Amygdala (tissue), 56 donors: ENCODE results near the gene ABCC5.
"Not testable (repeated sequence)": the region's sequence is repeated elsewhere in the genome, so short reads cannot be mapped to it uniquely, and the experiment has no call there.

Experiments
- DNase-seq, 56 donors: peaks; one replicate each; lab custom pipeline; 2025; lab: John Stamatoyannopoulos, UW

Gene ABCC5

GRCh38 chr3:184016811-184017671 lies 643 bp downstream of the ABCC5 start:
- DNase-seq, result peak in 46 of 56 donors; percentile 8 to 75 (median 58)

DNA sequence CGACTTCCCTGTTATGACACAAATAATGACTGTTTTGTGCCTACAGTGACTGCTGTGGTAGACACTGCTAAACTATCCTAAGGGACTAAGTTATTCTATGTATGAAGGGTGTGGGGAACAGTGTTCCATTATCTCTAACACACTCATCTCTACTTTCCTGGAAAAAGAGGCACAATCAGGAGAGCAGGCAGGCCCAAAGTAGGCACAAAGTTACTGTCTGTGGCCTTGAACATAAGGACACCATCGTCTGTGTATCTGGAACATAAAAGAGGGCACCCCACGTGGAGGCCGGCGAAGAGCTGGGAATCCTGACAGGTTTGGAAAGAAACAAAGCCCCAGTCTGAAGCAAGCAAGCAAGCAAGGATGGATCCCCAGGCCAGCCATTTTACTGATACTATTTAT lies 1.5 kb downstream of the ABCC5 start:
- peak in 1 of 56 donors; percentile 13 for DNase-seq

DNA sequence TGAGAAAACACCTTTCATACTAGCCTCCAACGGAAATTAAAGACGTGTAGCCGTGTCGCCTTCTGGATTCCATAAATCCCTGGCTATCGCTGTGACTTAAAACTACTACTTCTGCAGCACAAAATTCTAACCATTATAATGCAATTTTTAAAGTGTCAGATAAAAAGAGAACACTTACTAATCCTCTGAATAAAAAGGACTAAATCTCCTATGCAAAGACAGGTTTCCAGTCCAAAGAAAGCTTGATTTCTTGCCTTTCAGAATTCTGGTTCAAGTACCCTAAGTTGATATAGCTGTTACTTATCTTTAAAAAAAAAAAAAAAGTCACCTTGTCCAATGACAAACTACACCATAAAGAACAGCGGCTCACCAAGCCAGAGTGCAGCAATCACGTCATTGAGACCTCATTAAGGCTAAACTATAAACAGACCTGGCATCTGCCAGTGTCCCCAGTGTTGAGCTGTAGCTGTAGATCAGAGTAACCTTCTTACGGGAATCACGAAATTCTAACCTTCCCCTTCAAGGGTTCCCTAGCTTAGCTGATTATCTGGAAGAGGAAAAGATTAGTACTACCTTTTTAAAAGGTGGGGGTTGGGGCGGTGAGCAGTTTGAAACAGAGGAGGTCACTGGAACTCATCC lies 2.2 kb downstream of the ABCC5 start:
- no peak for DNase-seq

DNA sequence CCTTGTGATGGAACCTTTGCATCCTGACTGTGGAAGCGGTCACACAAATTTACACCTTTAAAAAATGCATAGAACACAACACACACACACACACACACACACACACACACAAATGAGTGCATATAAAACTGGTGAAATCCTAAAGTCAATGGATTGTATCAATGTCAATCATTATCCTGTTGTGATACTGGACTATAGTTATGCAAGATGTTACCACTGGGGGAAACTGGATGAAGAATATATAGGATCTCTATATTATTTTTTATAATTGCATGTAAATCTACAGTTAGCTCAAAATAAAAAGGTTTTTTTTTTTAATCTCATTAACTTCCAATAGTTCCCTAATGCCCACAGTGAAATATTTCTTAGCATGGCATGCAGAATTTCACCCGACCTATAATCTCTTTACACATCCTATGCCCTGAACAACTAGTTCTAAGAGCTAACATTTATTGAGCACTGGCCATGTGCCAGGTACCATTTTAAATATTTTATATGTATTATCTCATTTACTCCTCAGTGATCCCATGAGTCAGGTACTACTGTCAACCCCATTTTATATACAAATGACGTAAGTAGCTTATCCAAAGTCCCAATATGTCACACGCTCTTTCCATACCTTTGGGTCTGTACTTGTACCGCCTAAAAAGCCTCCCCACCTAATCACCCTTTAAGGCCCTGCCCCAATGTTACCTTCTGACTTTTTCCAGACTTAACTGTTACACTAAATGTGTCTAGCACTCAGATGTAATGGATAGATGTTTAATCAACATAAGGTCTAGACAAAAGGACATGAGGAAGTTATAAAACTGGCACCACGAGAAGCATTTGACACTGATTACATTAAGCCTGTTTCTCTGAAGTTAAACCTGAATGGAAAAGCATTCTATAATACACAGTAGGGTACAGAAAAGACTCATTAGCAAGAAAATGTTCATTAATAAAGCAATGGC lies 5.5 kb downstream of the ABCC5 start:
- no peak for DNase-seq

GRCh38 chr3:184011230-184011876 lies 6.3 kb downstream of the ABCC5 start:
- no peak for DNase-seq

GRCh38 chr3:184008161-184008560 lies 9.5 kb downstream of the ABCC5 start:
- no peak for DNase-seq

DNA sequence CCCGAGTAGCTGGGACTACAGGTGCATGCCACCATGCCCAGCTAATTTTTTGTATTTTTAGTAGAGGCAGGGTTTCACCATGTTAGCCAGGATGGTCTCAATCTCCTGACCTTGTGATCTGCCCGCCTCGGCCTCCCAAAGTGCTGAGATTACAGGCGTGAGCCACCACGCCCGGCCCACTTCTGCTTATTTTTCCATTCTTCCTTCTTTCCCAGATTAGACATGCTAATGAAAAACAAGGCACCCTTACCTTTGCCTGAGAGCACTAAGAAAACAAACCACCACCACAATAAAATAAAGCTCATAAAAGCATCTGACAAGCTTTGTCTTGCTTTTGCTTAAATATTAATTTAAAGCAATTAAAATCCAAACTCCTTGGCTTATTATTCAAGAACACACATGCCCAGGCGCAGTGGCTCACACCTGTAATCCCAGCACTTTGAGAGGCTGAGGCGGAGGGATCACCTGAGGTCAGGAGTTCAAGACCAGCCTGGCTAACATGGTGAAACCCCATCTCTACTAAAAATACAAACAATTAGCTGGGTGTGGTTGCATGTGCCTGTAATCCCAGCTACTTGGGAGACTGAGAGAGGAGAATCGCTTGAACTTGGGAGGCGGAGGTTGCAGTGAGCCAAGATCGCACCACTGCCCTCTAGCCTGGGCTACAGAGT lies 10.4 kb downstream of the ABCC5 start:
- not testable (repeated sequence) for DNase-seq

GRCh38 chr3:184005941-184006507 lies 11.7 kb downstream of the ABCC5 start:
- peak in 28 of 56 donors; percentile 0 to 32 (median 8) for DNase-seq

GRCh38 chr3:184004476-184004875 lies 13.2 kb downstream of the ABCC5 start:
- DNase-seq, result no peak

- DNase-seq, result no peak
These were observed 14.3 kb downstream of the ABCC5 start for GRCh38 chr3:184003187-184003967.

- no peak for DNase-seq
These were observed 15.2 kb downstream of the ABCC5 start for GRCh38 chr3:184002469-184002868.

GRCh38 chr3:184001761-184002160 lies 15.9 kb downstream of the ABCC5 start:
- no peak for DNase-seq

- DNase-seq, result no peak
These were observed 26.3 kb downstream of the ABCC5 start for GRCh38 chr3:183991403-183991802.

DNA sequence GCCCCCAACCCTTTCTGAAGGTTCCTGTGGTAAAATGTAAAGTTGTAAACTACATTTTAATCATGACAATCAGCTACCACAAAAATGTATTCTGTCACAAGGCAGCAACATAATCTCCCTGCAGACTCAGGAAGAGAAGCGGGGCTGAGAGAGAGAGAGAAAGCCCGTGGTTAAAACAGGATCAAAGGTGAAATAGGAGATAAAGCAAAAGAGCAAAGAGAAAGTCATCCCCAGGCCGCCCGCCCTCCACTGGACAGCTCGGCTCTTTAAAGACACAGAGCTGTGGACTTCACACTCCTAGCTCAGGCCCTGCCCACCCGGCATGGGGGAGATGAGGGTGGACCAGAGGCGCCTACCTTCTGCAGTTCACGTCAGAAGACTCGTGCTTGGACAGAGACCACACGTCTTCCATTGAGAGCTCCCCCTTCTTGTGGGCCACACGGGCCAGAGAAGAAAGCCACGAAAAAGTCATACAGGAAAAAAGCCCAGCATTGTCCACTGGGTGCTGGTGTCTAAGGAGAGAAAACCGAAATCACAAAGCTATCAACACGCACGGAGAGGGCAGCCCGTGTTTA lies 29.4 kb downstream of the ABCC5 start:
- no peak for DNase-seq

GRCh38 chr3:183987000-183987600 lies 30.6 kb downstream of the ABCC5 start:
- no peak for DNase-seq

DNA sequence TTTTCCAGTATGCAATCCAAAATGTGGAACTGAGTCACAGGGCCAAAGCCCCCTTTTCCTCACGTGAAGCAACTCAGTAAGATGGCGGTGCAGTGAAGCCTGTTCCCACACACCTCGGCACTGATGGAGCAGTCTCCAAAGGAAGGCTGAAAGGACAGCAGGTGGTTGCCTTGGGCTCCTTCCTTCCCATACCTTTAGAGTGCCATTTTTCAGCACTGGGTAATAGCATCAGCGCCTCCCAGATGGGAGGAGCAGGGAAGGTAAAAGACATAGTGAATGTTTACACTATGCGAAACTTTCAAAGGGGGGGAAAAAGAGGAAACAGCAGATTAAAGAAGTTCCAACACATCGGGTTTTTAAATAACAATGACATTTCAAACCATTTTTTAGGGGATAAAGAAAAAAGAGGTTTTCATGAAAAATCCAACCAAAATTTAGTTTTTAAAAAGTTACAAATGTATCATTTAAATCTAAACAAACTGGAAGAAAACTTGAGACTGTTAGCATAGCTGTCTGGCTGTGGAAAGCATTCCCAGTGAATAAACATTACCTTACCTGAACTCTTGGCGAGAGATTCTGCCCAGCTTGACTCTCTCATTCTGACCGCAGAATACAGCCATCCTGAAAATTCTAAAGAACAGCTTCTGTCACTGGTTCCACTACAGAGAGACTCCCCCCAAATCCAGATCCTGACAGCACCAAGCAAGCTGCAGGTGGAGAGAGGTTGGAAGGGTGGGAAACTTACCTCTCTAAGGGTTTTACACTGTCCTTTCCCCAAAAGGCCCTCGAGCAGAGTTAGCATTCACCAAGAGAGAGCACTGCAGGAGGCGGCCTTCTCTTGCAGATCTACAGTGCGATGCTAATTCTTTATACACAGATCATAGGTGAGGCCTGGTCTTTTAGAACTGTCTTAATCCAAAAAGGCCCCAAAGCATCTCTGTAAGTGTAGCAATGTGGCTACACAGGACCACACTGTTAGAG lies 32.6 kb downstream of the ABCC5 start:
- no peak for DNase-seq
